ENCODE data around the gene PTCD1. TPM values are rescaled to one million over a fixed set of nuclear protein-coding genes. Genes with fewer than 3 reads are reported as not detected.

PTCD1 gene
- total RNA-seq, 1 donor from 2014 or later, result 5.8 TPM

DNA sequence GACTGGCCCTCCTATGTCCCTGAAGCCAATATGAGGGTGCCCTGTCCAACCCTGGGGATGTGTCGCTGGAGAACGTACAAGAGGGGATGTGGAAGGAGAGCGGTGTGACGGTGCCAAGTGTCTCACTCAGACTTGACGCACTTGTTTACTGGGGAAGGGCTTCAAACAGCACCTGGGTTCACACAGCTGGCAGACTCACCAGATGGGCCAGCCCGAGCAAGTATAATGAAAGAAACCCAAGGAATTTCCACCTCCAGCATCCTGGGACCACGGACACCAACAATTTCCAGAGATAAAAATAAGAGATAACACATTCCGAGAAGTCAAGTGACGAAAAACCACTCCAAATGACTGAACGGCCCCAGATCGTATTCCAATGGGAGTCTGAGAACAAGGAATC, 22.1 kb upstream of the PTCD1 start:
- H3K27ac ChIP-seq (ENCODE audit: low read depth, low read length), result no peak overlapping the region
- no peaks in the 10 kb centered on the region for H3K27me3 ChIP-seq (ENCODE audit: insufficient read depth, low read length)
- no peak overlapping the region for H3K9ac ChIP-seq (ENCODE audit: low read length)
- H3K9me3 ChIP-seq (ENCODE audit: insufficient read depth, low read depth, low read length), result no peaks in the 10 kb centered on the region
- no peaks in the 10 kb centered on the region for H3K27me3 Mint-ChIP-seq (ENCODE audit: low read depth, unreplicated experiment)
- peaks cover 18% of the 10 kb centered on the region for H3K36me3 Mint-ChIP-seq (ENCODE audit: low read depth, unreplicated experiment)
- H3K4me2 ChIP-seq (ENCODE audit: low read length), result no peak overlapping the region
- peak overlapping the region; percentile 30 for H3K27ac Mint-ChIP-seq (ENCODE audit: unreplicated experiment)
- H3K4me3 Mint-ChIP-seq (ENCODE audit: unreplicated experiment), result peak overlapping the region; percentile 69
- H3K36me3 ChIP-seq (ENCODE audit: insufficient read depth, low read length), result peaks cover 39% of the 10 kb centered on the region
- H3K9me3 Mint-ChIP-seq (ENCODE audit: unreplicated experiment), result no peaks in the 10 kb centered on the region
- TF ChIP-seq, protein P1, sequence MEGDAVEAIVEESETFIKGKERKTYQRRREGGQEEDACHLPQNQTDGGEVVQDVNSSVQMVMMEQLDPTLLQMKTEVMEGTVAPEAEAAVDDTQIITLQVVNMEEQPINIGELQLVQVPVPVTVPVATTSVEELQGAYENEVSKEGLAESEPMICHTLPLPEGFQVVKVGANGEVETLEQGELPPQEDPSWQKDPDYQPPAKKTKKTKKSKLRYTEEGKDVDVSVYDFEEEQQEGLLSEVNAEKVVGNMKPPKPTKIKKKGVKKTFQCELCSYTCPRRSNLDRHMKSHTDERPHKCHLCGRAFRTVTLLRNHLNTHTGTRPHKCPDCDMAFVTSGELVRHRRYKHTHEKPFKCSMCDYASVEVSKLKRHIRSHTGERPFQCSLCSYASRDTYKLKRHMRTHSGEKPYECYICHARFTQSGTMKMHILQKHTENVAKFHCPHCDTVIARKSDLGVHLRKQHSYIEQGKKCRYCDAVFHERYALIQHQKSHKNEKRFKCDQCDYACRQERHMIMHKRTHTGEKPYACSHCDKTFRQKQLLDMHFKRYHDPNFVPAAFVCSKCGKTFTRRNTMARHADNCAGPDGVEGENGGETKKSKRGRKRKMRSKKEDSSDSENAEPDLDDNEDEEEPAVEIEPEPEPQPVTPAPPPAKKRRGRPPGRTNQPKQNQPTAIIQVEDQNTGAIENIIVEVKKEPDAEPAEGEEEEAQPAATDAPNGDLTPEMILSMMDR (IDR thresholded peaks at IDR 0.05; ENCODE audit: insufficient read depth, low read depth, low read length), result no peak
- TF ChIP-seq EZH2 (IDR thresholded peaks at IDR 0.05; ENCODE audit: insufficient read depth, low read length), result no peak
- H3K4me1 ChIP-seq (ENCODE audit: insufficient read depth, low read length), result peaks cover 8% of the 10 kb centered on the region
- H4K20me1 ChIP-seq (ENCODE audit: insufficient read depth, low read length), result peaks cover 72% of the 10 kb centered on the region
- FAIRE-seq (no peak), DNase-seq (ENCODE audit: low read depth) (no peak)
- H3K4me3 ChIP-seq (ENCODE audit: insufficient read depth, low read depth, low read length), result no peak overlapping the region
- no peak overlapping the region for H2AFZ ChIP-seq (ENCODE audit: low read depth, low read length)
- H3K4me1 Mint-ChIP-seq (ENCODE audit: low read depth, unreplicated experiment), result peaks cover 9% of the 10 kb centered on the region
- H3K79me2 ChIP-seq (ENCODE audit: insufficient read depth, low read length), result peaks cover 98% of the 10 kb centered on the region

DNA sequence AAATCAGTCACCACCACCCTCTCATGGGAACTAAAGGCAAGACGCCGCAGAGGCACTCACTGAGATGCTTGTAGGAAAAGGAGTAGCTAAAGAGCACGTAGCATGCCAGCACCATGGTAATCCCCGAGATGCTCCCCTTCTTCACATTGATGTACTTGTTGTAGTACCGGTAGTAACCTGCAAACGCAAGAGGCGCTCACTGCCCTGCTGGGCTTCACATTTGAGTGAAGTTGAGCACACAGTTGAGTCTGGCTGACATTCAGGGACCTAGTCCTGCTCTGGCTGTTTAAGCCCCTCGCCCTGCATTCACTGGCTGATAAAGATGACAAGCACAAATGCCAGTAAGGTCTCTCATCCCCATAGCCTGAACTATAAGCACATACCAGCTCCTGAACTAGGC, 20.5 kb upstream of the PTCD1 start:
- H3K27ac Mint-ChIP-seq (ENCODE audit: unreplicated experiment), result no peak overlapping the region
- H3K27me3 Mint-ChIP-seq (ENCODE audit: low read depth, unreplicated experiment), result no peaks in the 10 kb centered on the region
- no peak overlapping the region for H3K9ac ChIP-seq (ENCODE audit: low read length)
- no peak overlapping the region for H3K4me3 ChIP-seq (ENCODE audit: insufficient read depth, low read depth, low read length)
- H3K79me2 ChIP-seq (ENCODE audit: insufficient read depth, low read length), result peaks cover 99% of the 10 kb centered on the region
- DNase-seq (ENCODE audit: low read depth) (no peak), FAIRE-seq (no peak)
- H3K27me3 ChIP-seq (ENCODE audit: insufficient read depth, low read length), result no peaks in the 10 kb centered on the region
- no peak for TF ChIP-seq EZH2 (IDR thresholded peaks at IDR 0.05; ENCODE audit: insufficient read depth, low read length)
- TF ChIP-seq, protein P1 (IDR thresholded peaks at IDR 0.05; ENCODE audit: insufficient read depth, low read depth, low read length), result peak; percentile 27
- H3K4me1 Mint-ChIP-seq (ENCODE audit: low read depth, unreplicated experiment), result peaks cover 7% of the 10 kb centered on the region
- no peaks in the 10 kb centered on the region for H3K4me1 ChIP-seq (ENCODE audit: insufficient read depth, low read length)
- peaks cover 80% of the 10 kb centered on the region for H4K20me1 ChIP-seq (ENCODE audit: insufficient read depth, low read length)
- no peak overlapping the region for H2AFZ ChIP-seq (ENCODE audit: low read depth, low read length)
- peaks cover 38% of the 10 kb centered on the region for H3K36me3 ChIP-seq (ENCODE audit: insufficient read depth, low read length)
- no peak overlapping the region for H3K27ac ChIP-seq (ENCODE audit: low read depth, low read length)
- no peak overlapping the region for H3K4me3 Mint-ChIP-seq (ENCODE audit: unreplicated experiment)
- no peaks in the 10 kb centered on the region for H3K9me3 Mint-ChIP-seq (ENCODE audit: unreplicated experiment)
- no peak overlapping the region for H3K4me2 ChIP-seq (ENCODE audit: low read length)
- H3K36me3 Mint-ChIP-seq (ENCODE audit: low read depth, unreplicated experiment), result peaks cover 22% of the 10 kb centered on the region
- H3K9me3 ChIP-seq (ENCODE audit: insufficient read depth, low read depth, low read length), result no peaks in the 10 kb centered on the region

DNA sequence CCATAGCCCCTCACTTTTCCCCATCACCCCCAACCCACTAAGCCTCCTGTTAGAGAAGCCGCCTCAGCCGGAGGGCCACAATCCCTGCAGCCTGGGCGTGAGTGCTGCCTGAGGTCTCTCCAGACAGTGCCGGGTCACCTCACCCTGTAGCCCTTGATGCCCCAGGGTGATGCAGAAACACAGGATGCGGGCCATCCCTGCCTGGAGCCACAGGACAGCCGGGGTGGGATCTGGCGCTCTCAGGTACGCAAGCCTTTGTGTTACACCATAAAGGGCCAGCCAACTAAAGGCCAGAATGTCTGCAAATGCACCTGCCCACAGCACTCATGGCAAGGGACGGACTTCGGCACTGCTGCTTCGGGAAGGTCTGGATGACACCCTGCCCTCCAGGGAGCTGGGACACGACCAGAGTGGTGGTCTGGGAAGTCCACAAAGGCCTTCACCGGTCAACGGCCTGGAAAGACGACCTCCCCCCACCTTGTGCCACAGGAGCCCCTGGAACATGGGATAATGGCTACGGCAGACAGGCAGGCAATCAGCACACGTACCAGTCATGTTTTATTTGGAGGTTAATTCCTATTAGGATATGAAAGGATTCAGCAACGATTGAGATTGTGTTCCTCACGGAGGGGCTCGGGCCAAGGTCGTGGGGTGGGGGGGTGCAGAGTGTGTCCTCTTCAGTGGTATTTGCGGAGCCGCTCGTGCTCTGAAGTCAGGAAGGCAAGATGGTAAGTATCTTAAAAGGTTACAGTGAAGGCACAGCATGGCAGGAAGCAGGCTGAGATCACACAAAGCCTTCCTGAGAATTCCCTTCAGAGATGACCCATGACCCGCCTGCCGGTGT, 19.3 kb upstream of the PTCD1 start:
- FAIRE-seq (no peak), DNase-seq (ENCODE audit: low read depth) (no peak)
- Mint-ChIP-seq H3K4me1 (ENCODE audit: low read depth, unreplicated experiment) (peaks cover 7% of the 10 kb centered on the region), H3K4me3 (ENCODE audit: unreplicated experiment) (no peak overlapping the region), H3K9me3 (ENCODE audit: unreplicated experiment) (no peaks in the 10 kb centered on the region), H3K27ac (ENCODE audit: unreplicated experiment) (no peak overlapping the region), H3K36me3 (ENCODE audit: low read depth, unreplicated experiment) (peaks cover 24% of the 10 kb centered on the region), H3K27me3 (ENCODE audit: low read depth, unreplicated experiment) (no peaks in the 10 kb centered on the region)
- H3K9me3 ChIP-seq (ENCODE audit: insufficient read depth, low read depth, low read length), result no peaks in the 10 kb centered on the region
- H3K27ac ChIP-seq (ENCODE audit: low read depth, low read length), result no peak overlapping the region
- H3K9ac ChIP-seq (ENCODE audit: low read length), result no peak overlapping the region
- peaks cover 73% of the 10 kb centered on the region for H4K20me1 ChIP-seq (ENCODE audit: insufficient read depth, low read length)
- peaks cover 89% of the 10 kb centered on the region for H3K79me2 ChIP-seq (ENCODE audit: insufficient read depth, low read length)
- no peaks in the 10 kb centered on the region for H3K4me1 ChIP-seq (ENCODE audit: insufficient read depth, low read length)
- H3K4me2 ChIP-seq (ENCODE audit: low read length), result no peak overlapping the region
- no peak for TF ChIP-seq EZH2 (IDR thresholded peaks at IDR 0.05; ENCODE audit: insufficient read depth, low read length)
- TF ChIP-seq, protein P1 (IDR thresholded peaks at IDR 0.05; ENCODE audit: insufficient read depth, low read depth, low read length), result no peak
- H3K4me3 ChIP-seq (ENCODE audit: insufficient read depth, low read depth, low read length), result no peak overlapping the region
- H3K27me3 ChIP-seq (ENCODE audit: insufficient read depth, low read length), result no peaks in the 10 kb centered on the region
- H2AFZ ChIP-seq (ENCODE audit: low read depth, low read length), result no peak overlapping the region
- peaks cover 32% of the 10 kb centered on the region for H3K36me3 ChIP-seq (ENCODE audit: insufficient read depth, low read length)
